ENCODE measurements around the gene CABCOCO1.

DNA sequence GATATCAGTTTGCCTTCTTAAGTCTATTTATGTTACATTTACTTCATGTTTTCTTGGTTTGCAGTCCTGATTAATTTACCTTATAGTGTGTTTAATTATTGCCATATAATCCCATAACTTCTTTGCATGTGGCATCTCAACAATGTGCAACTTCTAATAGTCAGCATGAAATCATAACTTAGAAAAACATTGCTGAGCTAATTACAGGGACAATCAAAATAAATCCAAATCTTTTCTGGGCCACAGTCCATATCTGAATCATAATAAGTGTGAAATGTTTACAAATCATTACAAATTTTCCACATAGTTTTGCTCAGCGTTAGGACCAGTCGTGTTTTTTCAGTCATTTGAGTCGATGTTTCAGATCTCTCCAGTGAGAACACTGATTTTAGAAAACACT is 29.1 kb upstream of the CABCOCO1 start:
- no peak for TF ChIP-seq SMC3 (IDR thresholded peaks at IDR 0.05; ENCODE audit: low read length)
- no peak for TF ChIP-seq RFX5 (IDR thresholded peaks at IDR 0.05; ENCODE audit: low read depth, low read length)
- no peak for TF ChIP-seq JDP2 (CRISPR knock-in tag; IDR thresholded peaks at IDR 0.05; ENCODE audit: borderline replicate concordance)
- no peak for TF ChIP-seq ZNF30 (CRISPR knock-in tag; IDR thresholded peaks at IDR 0.05)
- TF ChIP-seq, protein P1, sequence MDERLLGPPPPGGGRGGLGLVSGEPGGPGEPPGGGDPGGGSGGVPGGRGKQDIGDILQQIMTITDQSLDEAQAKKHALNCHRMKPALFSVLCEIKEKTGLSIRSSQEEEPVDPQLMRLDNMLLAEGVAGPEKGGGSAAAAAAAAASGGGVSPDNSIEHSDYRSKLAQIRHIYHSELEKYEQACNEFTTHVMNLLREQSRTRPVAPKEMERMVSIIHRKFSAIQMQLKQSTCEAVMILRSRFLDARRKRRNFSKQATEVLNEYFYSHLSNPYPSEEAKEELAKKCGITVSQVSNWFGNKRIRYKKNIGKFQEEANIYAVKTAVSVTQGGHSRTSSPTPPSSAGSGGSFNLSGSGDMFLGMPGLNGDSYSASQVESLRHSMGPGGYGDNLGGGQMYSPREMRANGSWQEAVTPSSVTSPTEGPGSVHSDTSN (CRISPR knock-in tag; IDR thresholded peaks at IDR 0.05), result no peak
- TF ChIP-seq MTA3 (CRISPR knock-in tag; IDR thresholded peaks at IDR 0.05), result no peak
- no peak for TF ChIP-seq ZNF598 (CRISPR knock-in tag; IDR thresholded peaks at IDR 0.05; ENCODE audit: borderline replicate concordance)
- TF ChIP-seq, protein P2, sequence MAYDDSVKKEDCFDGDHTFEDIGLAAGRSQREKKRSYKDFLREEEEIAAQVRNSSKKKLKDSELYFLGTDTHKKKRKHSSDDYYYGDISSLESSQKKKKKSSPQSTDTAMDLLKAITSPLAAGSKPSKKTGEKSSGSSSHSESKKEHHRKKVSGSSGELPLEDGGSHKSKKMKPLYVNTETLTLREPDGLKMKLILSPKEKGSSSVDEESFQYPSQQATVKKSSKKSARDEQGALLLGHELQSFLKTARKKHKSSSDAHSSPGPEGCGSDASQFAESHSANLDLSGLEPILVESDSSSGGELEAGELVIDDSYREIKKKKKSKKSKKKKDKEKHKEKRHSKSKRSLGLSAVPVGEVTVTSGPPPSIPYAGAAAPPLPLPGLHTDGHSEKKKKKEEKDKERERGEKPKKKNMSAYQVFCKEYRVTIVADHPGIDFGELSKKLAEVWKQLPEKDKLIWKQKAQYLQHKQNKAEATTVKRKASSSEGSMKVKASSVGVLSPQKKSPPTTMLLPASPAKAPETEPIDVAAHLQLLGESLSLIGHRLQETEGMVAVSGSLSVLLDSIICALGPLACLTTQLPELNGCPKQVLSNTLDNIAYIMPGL (CRISPR knock-in tag; IDR thresholded peaks at IDR 0.05; ENCODE audit: borderline replicate concordance in 1 of 2, low read depth in 1 of 2), result no peak
- TF ChIP-seq, protein P3, sequence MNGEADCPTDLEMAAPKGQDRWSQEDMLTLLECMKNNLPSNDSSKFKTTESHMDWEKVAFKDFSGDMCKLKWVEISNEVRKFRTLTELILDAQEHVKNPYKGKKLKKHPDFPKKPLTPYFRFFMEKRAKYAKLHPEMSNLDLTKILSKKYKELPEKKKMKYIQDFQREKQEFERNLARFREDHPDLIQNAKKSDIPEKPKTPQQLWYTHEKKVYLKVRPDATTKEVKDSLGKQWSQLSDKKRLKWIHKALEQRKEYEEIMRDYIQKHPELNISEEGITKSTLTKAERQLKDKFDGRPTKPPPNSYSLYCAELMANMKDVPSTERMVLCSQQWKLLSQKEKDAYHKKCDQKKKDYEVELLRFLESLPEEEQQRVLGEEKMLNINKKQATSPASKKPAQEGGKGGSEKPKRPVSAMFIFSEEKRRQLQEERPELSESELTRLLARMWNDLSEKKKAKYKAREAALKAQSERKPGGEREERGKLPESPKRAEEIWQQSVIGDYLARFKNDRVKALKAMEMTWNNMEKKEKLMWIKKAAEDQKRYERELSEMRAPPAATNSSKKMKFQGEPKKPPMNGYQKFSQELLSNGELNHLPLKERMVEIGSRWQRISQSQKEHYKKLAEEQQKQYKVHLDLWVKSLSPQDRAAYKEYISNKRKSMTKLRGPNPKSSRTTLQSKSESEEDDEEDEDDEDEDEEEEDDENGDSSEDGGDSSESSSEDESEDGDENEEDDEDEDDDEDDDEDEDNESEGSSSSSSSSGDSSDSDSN (CRISPR knock-in tag; IDR thresholded peaks at IDR 0.05), result no peak
- TF ChIP-seq, protein P4, sequence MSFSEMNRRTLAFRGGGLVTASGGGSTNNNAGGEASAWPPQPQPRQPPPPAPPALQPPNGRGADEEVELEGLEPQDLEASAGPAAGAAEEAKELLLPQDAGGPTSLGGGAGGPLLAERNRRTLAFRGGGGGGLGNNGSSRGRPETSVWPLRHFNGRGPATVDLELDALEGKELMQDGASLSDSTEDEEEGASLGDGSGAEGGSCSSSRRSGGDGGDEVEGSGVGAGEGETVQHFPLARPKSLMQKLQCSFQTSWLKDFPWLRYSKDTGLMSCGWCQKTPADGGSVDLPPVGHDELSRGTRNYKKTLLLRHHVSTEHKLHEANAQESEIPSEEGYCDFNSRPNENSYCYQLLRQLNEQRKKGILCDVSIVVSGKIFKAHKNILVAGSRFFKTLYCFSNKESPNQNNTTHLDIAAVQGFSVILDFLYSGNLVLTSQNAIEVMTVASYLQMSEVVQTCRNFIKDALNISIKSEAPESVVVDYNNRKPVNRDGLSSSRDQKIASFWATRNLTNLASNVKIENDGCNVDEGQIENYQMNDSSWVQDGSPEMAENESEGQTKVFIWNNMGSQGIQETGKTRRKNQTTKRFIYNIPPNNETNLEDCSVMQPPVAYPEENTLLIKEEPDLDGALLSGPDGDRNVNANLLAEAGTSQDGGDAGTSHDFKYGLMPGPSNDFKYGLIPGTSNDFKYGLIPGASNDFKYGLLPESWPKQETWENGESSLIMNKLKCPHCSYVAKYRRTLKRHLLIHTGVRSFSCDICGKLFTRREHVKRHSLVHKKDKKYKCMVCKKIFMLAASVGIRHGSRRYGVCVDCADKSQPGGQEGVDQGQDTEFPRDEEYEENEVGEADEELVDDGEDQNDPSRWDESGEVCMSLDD (CRISPR knock-in tag; IDR thresholded peaks at IDR 0.05; ENCODE audit: borderline replicate concordance), result no peak
- no peak for TF ChIP-seq TCF7L2 (IDR thresholded peaks at IDR 0.05; ENCODE audit: low read depth, low read length)
- TF ChIP-seq EZH2 (conservative IDR thresholded peaks at IDR 0.05; ENCODE audit: low read depth, low read length), result no peak

Measured in HepG2 (cell line).